H54 (cell line): ENCODE data around the gene RANBP10.

ENCODE experiments used
- DNase-seq: peaks from one replicate; pipeline ENCODE4 v3.0.0; 2011; ENCODE audit warnings: low spot score, mixed read lengths; ENCODE audit not compliant: insufficient read length
- FAIRE-seq: peaks from 3 replicates; lab custom pipeline; 2011; peaks lifted over from hg19 to GRCh38; lab: Jason Lieb, UNC
- POLR2A ChIP-seq: IDR thresholded peaks from 2 replicates; pipeline ENCODE4 v1.6.1; 2011; ENCODE audit warnings: low read depth, mild to moderate bottlenecking, low read length

Gene RANBP10

GRCh38 chr16:67733734-67734470 lies 72.5 kb downstream of the RANBP10 start:
- no peak for TF ChIP-seq POLR2A
- DNase-seq (no peak), FAIRE-seq (no peak)

DNA sequence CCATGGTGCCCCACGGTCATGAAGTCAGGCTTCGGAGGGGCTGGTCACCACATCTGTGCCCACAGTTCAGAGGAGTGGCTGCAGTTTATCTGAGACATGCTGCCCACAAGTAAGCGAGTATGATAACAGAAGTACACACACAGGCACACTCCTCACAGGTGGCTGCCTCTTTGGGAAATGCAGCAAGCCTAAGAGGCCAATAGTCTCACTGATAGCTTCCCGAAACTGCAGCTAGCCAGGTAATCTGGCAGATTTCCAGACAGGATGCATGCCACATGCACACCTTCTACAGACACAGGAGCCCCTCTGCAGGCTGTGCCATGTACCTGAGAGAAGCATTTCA lies 74.6 kb downstream of the RANBP10 start:
- no peak for TF ChIP-seq POLR2A
- DNase-seq: no peak
- FAIRE-seq: no peak

- no peak for DNase-seq
- no peak for TF ChIP-seq POLR2A
- no peak for FAIRE-seq
These were observed 75.1 kb downstream of the RANBP10 start for GRCh38 chr16:67731071-67731752.

GRCh38 chr16:67730326-67730725 lies 76.0 kb downstream of the RANBP10 start:
- TF ChIP-seq POLR2A: no peak
- FAIRE-seq (no peak), DNase-seq (no peak)

DNA sequence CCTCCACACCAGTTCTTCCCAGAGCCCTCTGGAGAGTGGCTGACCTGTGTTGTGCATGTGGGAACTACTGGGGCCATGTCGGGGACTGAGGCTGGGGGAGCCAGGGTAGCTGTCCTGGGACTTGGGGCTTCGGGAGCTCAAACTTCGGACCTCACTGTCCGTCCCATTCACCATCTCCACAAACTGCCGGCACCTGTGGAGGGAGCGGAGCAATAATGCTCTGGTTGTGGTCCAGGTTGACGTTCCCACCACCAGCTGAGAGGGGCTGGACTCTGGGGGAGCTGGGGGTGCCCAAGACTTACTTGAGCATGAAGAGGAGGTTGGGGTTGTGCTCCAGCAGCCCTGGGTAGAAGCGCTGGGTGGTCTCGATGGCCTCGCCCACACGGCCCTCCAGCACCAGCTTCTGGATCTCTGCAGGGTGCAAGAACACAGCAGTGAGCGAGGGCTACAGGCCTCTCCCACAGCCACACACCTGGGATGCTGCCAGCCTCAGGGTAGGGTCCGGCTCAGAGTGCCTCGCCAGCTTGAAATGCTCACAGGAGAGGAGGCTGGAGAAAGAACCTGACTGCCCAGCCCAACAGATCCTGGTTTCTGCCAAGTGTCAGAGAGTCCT lies 76.6 kb downstream of the RANBP10 start:
- TF ChIP-seq POLR2A: no peak
- no peak for DNase-seq
- FAIRE-seq: no peak

- DNase-seq (no peak), FAIRE-seq (no peak)
- TF ChIP-seq POLR2A: no peak
These were observed 78.6 kb downstream of the RANBP10 start for GRCh38 chr16:67727521-67728485.

DNA sequence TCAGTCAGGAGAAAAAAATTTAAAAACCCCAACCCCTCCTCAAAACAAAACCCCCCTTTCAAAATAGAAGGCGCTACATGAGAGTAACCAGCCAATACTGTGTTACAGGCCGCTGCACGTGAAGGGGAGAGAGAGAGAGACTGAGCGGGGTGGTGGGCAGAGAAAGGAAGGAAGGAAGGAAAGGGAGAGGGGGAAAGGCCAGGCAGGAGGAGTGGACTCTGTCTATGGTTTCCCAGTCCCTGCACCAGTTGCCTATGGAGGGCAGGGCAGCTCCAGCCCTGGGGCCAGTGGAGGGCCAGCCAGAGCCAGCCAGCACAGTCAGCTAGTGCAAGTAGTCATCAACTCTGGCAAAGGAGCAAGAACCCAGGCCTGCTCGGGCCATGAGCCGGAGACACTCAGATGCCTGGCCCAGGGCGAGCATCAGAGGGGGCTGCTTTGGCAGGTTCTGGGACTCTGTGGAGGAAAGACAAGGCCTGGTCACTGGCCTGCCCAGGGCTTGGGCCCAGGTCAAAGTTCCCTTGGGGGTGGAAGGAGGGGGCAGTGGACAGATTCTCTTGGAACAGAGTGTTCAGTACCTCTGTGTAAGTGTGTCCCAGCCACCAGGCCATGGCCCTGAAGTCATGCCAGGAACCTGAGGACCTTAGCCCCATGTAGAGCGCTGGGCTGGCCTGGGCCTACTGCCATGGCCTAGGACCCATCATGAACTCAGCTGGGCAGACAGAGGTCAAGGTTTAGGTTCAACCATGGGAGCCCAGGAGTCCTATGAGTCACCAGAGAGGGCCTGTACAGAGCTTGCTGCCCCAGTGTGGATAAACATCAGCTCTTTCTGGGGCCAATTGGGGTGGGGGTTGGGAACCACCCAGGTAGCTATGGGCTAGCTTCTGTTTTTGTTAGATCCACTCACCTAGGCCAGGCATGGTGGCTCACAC lies 80.0 kb downstream of the RANBP10 start:
- FAIRE-seq (no peak), DNase-seq (no peak)
- no peak for TF ChIP-seq POLR2A

- TF ChIP-seq POLR2A: no peak
- DNase-seq (no peak), FAIRE-seq (no peak)
These were observed 82.5 kb downstream of the RANBP10 start for GRCh38 chr16:67723911-67724305.

DNA sequence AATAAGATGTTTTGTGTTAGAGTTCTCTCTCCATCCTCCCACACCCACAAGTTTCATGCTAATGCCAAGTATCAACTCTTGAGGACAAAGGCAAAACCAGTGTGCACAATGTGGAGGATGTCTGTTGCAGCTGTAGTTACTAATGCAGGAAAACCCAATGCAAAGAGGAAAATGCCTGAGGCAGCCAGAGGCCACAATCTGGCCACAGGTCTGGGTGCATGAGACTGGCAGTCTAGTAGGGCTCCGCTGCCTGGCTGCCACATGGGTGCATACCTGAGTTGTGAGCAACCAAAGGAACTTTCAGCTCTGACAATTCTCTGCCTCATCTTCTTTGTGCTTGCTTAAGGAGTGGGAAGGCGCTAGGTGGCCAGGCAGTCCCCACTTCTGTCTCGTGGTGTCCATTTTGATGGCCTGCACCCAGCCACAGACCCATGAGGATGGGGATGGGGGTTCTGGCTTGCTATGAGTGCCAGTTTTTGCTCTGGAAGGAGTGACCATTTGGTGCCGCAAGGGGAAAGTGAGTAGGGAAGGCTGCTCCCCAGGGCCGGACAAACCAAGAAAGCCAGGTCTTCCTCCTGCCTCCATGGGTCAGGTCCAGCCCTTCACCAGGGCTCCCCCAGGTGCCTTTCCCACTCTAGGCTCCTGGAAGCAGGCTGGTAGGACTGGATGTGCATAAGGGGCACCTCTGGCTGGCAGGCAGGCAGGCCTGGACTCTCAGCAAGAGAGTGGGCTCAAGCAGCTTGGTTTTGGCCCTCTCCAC lies 83.0 kb downstream of the RANBP10 start:
- TF ChIP-seq POLR2A: no peak
- peak; percentile 64 for DNase-seq
- FAIRE-seq: peak; percentile 20

GRCh38 chr16:67720236-67720635 lies 86.1 kb downstream of the RANBP10 start:
- no peak for DNase-seq
- TF ChIP-seq POLR2A: no peak
- no peak for FAIRE-seq

GRCh38 chr16:67719778-67720144 lies 86.6 kb downstream of the RANBP10 start:
- FAIRE-seq: peak; percentile 50
- peak; percentile 50 for DNase-seq
- TF ChIP-seq POLR2A: no peak
